CD4-positive, alpha-beta T cell treated with Interleukin-21 for 1 hour (primary cell): ENCODE results near the gene TENT5D.
"Not testable (repeated sequence)": the region's sequence is repeated elsewhere in the genome, so short reads cannot be mapped to it uniquely, and the experiment has no call there.

Experiments used
- DNase-seq: peaks from one replicate; pipeline ENCODE4 v3.0.0-alpha.2; 2020

TENT5D gene

GRCh38 chrX:80420147-80420546 lies at the start of gene TENT5D:
Gene TENT5D, plus strand, starts transcription at chrX:80420447. Its CDS starts 22,093 bp downstream, at chrX:80442540.
- DNase-seq: no peak

- DNase-seq: not testable (repeated sequence)
These were observed 34.6 kb upstream of the TENT5D start for GRCh38 chrX:80385651-80386050.

DNA sequence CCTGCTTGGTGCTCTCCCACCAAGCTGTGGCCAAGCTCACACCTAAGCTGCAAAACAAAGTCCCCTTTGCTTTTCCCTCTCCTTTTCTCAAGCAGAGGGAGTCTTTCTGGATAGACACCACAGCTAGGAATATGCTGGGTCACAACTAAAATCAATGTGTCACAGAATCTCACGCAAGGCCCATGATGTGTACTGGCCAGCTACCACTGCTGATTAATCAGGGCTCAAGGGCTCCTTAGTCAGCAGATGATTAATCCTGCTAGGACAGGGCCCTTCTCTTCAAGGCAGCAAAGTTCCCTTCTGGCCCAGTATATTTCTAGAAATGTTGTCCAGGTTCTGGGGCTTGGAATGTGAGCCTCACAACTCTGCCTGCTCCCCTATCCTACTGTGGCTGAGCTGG lies 32.0 kb upstream of the TENT5D start:
- DNase-seq: no peak

GRCh38 chrX:80412042-80412441 lies 8.2 kb upstream of the TENT5D start:
- no peak for DNase-seq

GRCh38 chrX:80423000-80423399 lies 2.8 kb downstream of the TENT5D start:
- DNase-seq: no peak

DNA sequence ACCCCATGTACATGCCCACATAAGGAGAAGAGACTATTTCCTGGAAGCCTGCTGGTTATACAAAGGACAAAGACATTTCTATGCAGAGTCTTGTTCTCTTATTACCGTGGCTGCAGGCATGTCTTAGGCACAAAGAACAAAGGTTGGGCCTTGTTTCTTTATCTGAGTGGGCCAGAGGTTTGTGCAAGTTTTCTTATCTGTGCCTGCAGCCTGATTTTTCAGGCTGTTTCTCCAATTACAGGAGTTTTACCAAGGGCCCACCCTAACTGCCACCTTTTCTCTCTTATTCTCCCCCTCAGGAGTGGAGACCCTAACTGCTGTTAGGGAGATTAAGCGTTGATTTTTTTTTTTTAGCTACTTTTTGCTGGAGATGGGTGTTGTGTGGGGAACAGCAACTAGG lies 3.5 kb downstream of the TENT5D start:
- DNase-seq: no peak

DNA sequence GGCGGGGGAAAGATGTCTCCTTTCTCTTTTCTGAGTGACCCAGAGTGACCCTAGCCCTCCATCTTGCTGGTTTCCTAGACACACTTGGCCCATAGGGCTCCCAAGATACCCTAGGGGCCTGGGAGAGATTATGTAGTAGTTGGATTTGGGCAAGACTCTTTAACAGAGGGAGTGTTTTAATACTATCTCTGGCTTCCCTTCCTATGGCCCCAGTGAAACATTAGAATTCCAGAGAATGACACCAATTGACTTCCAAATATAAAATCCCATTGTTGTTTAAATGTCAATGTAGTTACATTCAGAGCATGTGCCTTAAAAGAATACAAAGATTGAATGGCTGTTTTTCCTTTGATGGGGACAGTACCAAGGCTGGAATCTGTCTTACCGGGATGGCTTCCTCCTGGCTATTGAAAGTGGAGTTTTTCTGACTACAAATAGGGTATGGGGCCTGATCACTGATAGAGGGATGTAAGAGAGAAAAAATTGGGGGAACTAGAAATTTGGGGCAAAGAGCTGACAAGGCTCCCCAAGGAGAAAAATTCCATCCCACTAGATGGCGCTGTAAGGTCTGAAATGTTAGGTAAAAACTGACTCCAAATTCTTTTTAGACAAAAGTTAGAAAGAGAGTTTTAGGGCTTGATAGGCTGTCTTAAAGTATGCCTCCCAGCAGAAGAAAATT lies 10.7 kb downstream of the TENT5D start:
- no peak for DNase-seq

DNA sequence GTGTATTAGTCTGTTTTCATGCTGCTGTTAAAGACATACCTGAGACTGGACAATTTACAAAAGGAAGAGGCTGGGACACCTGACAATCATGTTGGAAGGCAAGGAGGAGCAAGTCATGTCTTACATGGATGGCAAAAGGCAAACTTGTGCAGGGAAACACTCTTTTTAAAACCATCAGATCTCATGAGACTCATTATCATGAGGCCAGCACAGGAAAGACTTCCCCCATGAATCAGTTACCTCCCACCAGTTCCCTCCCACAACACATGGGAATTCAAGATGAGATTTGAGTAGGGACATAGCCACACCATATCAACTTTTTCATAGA lies 11.2 kb downstream of the TENT5D start:
- DNase-seq: no peak

DNA sequence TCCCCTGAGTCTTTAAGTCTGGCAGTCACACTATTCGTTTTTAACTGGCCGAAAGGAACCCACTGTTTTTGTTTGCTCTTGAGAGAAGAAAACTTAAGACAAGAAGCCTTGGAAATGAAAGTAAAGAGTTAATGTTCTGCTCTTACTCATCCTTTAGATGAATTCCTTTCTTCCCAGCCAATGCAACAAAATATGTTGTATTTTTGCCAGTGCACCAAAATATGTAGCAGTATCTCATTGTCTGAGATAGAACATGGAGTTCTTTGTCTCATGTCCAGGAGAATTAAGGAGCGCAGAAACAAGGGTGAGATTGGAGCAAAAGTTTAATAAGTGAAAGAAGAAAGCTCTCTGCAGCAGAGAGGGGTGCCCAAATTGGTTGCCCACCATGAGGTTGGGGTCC lies 12.2 kb downstream of the TENT5D start:
- no peak for DNase-seq

DNA sequence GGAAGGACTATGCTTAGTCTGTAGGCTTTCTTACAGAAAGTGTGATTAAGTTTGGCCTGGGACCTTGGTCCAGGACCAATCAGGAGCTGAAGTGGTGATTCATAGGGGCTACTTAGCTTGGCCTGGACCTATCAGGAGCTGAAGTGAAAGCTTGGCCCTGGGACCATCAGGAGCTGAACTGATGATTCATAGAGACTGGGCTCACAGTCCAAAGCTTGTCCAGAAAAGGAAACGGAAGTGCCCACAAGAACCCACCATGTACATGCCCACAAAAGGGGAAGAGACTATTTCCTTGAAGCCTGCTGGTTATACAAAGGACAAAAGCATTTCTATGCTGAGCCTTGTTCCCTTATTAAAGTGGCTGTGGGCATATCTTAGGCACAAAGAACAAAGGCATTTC lies 12.6 kb downstream of the TENT5D start:
- DNase-seq: no peak

DNA sequence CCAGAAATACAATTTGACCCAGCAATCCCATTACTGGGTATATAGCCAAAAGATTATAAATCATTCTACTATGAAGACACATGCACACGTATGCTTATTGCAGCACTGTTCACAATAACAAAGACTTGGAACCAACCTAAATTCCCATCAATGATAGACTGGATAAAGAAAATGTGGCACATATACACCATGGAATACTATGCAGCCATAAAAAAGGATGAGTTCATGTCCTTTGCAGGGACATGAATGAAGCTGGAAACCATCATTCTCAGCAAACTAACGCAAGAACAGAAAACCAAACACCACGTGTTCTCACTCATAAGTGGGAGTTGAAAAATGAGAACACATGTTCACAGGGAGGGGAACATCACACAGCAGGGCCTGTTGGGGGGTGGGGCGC lies 47.9 kb downstream of the TENT5D start:
- not testable (repeated sequence) for DNase-seq

GRCh38 chrX:80471582-80471981 lies 51.3 kb downstream of the TENT5D start:
- no peak for DNase-seq

- no peak for DNase-seq
These were observed 65.3 kb downstream of the TENT5D start for GRCh38 chrX:80485543-80485942.

DNA sequence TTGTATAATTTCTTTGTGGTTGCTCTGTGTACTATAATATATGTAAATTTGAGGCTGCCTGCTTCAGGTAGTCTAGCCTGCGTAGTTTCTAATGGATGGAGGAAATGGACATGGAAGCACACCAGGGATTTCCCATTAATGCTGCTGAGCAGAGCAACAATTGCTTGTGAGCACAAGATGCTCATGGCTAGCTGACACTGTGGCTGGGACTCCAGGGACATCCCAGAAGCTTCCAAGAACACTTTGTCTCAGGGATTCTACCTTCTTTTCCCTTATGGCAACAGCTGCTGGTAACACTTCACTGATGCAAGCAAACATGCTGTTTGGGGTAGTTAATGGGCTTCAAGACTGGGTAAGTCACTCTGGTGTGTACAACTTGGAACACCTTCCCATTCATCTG lies 66.1 kb downstream of the TENT5D start:
- DNase-seq: no peak

DNA sequence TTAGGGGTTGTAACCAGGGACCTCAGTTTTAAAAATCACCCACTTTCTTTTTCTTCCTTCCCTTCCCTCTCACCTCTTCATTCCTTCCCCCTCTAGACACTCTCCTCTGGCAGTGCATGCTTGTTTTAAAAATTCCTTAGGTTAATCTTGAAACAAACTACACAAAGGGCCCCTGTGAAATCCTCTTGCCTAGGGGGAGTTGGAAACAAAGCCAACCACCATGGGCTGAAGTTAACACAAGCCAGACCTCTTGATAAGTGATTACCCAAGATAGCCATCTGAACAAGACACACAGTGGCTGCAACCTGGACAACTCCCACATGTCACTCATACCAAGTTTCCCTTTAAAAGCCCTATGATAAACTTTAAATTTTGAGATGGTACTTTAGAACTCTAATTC lies 68.9 kb downstream of the TENT5D start:
- DNase-seq: no peak
